Measurements from ENCODE around the gene UBE2Z. TPM values are rescaled to one million over a fixed set of nuclear protein-coding genes. Genes with fewer than 3 reads are reported as not detected.
A peak's percentile ranks its signal among the peaks of the same experiment; 100 is the strongest.

UBE2Z gene
- total RNA-seq = 10 to 100 TPM; 19.6 to 30.9 (median 26.3) TPM
- long read RNA-seq, partial matches to known transcripts = 0 of 2 reads
- long read RNA-seq, other reads (novel, unspliced or antisense) = 2 of 2 reads

- ATAC-seq (peak; percentile 96 to 99 (median 98)), DNase-seq (peak; percentile 95)
- intact Hi-C loops (cut with DNase I) = no loop called here
- Histone ChIP-seq H3K36me3 (peaks cover 0 to 17% (median 0%) of the 10 kb centered on the region in 4 donors), H3K9me3 (no peaks in the 10 kb centered on the region), H3K27ac (peak within 1 kb of the TSS; percentile 78 to 89 (median 85)), H3K4me1 (peaks cover 0 to 10% (median 7%) of the 10 kb centered on the region in 4 donors), H3K27me3 (no peaks in the 10 kb centered on the region), H3K4me3 (peak within 1 kb of the TSS; percentile 79 to 84 (median 81))
- WGBS (ENCODE audit: insufficient coverage, low coverage, low lambda C conversion rate, missing lambda C conversion rate) = 0% methylated on average over 19 of the region's 81 CpGs
- TF ChIP-seq POLR2A (IDR thresholded peaks at IDR 0.05) (peak; percentile 92), CTCF (IDR thresholded peaks at IDR 0.05) (peak in 3 of 4 donors; percentile 11 to 47 (median 35))
Measured at GRCh38 chr17:48908047-48908843, at the start of gene UBE2Z. UBE2Z (plus strand) TSS chr17:48908407; CDS start chr17:48908504, 97 bp downstream.

- Histone ChIP-seq H3K27me3 (no peaks in the 10 kb centered on the region), H3K27ac (no peak overlapping the region), H3K4me3 (no peak overlapping the region), H3K4me1 (no peaks in the 10 kb centered on the region), H3K36me3 (peaks cover 0 to 90% (median 31%) of the 10 kb centered on the region in 4 donors), H3K9me3 (no peaks in the 10 kb centered on the region)
- intact Hi-C loops (cut with DNase I) = no loop called here
- no peak for ATAC-seq
- DNase-seq = no peak
- WGBS (ENCODE audit: insufficient coverage, low coverage, low lambda C conversion rate, missing lambda C conversion rate) = 100% methylated on average over 3 of the region's 3 CpGs
- no peak for TF ChIP-seq CTCF (IDR thresholded peaks at IDR 0.05)
- no peak for TF ChIP-seq POLR2A (IDR thresholded peaks at IDR 0.05)
Measured at GRCh38 chr17:48860034-48860433, 48.2 kb upstream of the UBE2Z start.

- H3K4me1 ChIP-seq = no peaks in the 10 kb centered on the region
- no peak overlapping the region for H3K27ac ChIP-seq
- no peaks in the 10 kb centered on the region for H3K27me3 ChIP-seq
- no peak for ATAC-seq
- no peak overlapping the region for H3K4me3 ChIP-seq
- 89% methylated on average over 3 of the region's 4 CpGs for WGBS (ENCODE audit: insufficient coverage, low coverage, low lambda C conversion rate, missing lambda C conversion rate)
- H3K36me3 ChIP-seq = peaks cover 0 to 87% (median 31%) of the 10 kb centered on the region in 4 donors
- TF ChIP-seq POLR2A (IDR thresholded peaks at IDR 0.05) = no peak
- no peak for TF ChIP-seq CTCF (IDR thresholded peaks at IDR 0.05)
- H3K9me3 ChIP-seq = no peaks in the 10 kb centered on the region
- intact Hi-C loops (cut with DNase I) = no loop called here
- DNase-seq = no peak
Measured at GRCh38 chr17:48860456-48860855, 47.8 kb upstream of the UBE2Z start.

GRCh38 chr17:48868916-48869500 lies 39.2 kb upstream of the UBE2Z start:
- intact Hi-C loops (cut with DNase I) = no loop called here
- Histone ChIP-seq H3K27ac (no peak overlapping the region), H3K36me3 (peaks cover 0 to 18% (median 3%) of the 10 kb centered on the region in 4 donors), H3K4me3 (no peak overlapping the region), H3K4me1 (peaks cover 0 to 26% (median 12%) of the 10 kb centered on the region in 4 donors), H3K9me3 (no peaks in the 10 kb centered on the region), H3K27me3 (no peaks in the 10 kb centered on the region)
- DNase-seq (no peak), ATAC-seq (no peak)
- WGBS (ENCODE audit: insufficient coverage, low coverage, low lambda C conversion rate, missing lambda C conversion rate) = 66% methylated on average over 3 of the region's 3 CpGs
- no peak for TF ChIP-seq CTCF (IDR thresholded peaks at IDR 0.05)
- no peak for TF ChIP-seq POLR2A (IDR thresholded peaks at IDR 0.05)

Data from right lobe of liver (tissue), 6 donors.